Fibroblast of mammary gland (primary cell): ENCODE measurements around the gene UBASH3A.

Experiments used
- DNase-seq: peaks from one replicate; pipeline ENCODE4 v3.0.0-alpha.2; 2010; ENCODE audit warnings: low read depth
- H3K4me3 ChIP-seq: 2 replicates; pipeline ENCODE4 v1.5.1; 2011; ENCODE audit warnings: low read depth, mild to moderate bottlenecking, low read length, moderate library complexity; ENCODE audit not compliant: control insufficient read depth
- TF ChIP-seq, protein P1 (sequence below): conservative IDR thresholded peaks from 2 replicates; pipeline ENCODE4 v1.5.1; 2011; ENCODE audit warnings: low read depth, low read length, inconsistent platforms; ENCODE audit not compliant: control insufficient read depth, insufficient read depth

UBASH3A gene

DNA sequence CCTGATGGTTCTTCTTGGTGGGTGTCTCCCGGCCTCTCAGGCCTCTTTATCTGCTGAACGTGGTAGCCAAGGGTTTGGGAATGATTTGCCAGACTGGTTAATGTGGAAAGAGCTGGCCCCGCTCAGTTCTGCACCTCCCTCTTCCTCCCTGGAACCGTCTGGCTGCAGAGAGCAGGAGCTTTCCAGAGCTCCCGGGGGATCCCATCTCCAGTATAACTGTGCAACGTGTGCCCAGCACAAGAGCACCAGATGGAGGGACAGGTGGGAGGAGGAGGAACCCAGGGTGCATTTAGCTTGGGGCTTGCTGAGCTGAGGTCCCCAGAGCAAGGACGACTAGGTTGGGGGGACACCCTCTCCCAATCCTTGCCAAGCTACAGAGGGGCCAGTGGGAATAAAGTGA, 42.4 kb upstream of the UBASH3A start:
- no peak overlapping the region for H3K4me3 ChIP-seq
- TF ChIP-seq, protein P1, sequence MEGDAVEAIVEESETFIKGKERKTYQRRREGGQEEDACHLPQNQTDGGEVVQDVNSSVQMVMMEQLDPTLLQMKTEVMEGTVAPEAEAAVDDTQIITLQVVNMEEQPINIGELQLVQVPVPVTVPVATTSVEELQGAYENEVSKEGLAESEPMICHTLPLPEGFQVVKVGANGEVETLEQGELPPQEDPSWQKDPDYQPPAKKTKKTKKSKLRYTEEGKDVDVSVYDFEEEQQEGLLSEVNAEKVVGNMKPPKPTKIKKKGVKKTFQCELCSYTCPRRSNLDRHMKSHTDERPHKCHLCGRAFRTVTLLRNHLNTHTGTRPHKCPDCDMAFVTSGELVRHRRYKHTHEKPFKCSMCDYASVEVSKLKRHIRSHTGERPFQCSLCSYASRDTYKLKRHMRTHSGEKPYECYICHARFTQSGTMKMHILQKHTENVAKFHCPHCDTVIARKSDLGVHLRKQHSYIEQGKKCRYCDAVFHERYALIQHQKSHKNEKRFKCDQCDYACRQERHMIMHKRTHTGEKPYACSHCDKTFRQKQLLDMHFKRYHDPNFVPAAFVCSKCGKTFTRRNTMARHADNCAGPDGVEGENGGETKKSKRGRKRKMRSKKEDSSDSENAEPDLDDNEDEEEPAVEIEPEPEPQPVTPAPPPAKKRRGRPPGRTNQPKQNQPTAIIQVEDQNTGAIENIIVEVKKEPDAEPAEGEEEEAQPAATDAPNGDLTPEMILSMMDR, result no peak

DNA sequence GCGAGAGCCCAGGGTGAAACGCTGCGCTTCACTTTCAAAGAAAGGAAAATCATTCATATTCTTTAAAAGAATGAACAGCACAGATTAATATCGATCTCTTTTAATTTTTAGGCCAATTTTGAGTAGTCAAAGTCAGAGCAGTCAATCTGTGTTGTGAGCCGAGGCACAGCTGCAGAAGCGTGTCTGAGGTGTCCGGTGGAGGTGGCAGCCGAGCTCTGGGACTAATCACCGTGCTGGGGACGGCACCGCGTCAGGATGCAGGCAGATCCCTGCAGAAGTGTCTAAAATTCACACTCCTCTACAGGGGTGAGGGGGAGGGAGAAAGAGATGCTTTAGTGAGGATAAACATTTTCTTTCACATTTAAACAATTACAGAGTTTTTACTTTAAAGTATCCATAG, 41.5 kb upstream of the UBASH3A start:
- H3K4me3 ChIP-seq, result no peak overlapping the region
- TF ChIP-seq, protein P1, result no peak
- no peak for DNase-seq

More for the DNA sequence above, 42.4 kb upstream of the UBASH3A start:
- DNase-seq, result no peak

DNA sequence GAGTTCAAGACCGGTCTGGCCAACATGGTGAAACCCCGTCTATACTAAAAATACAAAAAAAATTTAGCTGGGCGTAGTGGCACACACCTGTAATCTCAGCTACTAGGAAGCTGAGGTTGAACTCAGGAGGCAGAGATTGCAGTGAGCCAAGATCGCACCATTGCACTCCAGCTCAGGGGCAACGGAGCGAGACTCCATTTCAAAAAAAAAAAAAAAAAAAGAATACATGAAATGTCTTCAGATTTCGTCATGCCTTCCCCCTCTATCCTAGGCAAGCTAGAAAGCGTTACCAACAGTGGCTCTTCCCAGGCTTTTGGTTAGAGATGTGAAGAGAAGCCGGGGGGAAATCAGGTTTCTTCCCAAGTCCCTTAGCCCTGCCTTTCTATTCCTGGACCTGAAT, 41.0 kb upstream of the UBASH3A start:
- TF ChIP-seq, protein P1, result no peak
- H3K4me3 ChIP-seq, result no peak overlapping the region
- no peak for DNase-seq

DNA sequence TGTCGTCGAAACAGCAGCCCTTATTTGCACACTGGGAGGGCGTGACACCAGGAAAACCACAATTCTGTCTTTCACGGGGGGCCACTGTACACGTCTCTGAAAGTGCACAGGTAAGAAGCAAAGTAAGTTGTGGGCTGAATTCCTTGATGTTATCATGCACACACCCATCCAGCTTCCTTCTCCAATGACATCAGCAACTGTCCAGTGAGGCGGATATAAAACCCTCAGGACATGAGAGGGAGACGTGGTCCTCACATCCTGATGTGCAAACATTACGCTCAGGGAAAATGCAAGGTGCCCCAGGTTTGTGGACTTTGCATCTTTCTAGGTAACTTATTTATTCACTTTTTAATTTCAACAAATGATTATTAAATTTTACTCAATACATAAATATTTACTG, 40.4 kb upstream of the UBASH3A start:
- DNase-seq, result no peak
- TF ChIP-seq, protein P1, result no peak
- no peak overlapping the region for H3K4me3 ChIP-seq

DNA sequence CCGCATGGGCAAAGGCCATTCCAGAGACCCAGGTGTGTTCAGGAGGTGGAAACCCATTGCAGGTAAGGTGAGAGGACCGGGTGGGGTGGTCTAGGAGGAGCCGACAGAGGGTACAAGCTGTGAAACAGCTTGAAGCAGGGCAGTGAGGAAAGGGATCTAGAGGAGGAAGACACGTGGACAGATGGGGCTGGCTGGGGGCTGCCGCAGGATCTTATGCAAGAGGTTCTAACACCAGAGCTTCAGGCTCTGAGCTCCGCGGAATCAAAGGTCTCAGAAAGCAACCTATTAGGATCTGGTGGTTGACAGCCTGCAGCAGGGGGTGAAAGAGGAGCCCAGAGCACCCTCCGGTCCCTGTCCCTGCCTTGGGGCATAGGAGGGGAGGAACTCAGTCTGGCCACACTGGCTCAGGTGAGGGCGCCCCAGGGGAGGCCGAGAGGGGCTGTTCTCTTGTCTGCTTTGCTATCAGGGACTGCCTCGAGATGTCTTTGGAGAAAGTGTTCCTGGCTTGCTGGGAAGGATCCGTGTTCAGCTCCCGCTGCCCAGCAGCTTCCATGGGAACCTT, 39.3 kb upstream of the UBASH3A start:
- no peak overlapping the region for H3K4me3 ChIP-seq
- DNase-seq, result no peak
- TF ChIP-seq, protein P1, result no peak

DNA sequence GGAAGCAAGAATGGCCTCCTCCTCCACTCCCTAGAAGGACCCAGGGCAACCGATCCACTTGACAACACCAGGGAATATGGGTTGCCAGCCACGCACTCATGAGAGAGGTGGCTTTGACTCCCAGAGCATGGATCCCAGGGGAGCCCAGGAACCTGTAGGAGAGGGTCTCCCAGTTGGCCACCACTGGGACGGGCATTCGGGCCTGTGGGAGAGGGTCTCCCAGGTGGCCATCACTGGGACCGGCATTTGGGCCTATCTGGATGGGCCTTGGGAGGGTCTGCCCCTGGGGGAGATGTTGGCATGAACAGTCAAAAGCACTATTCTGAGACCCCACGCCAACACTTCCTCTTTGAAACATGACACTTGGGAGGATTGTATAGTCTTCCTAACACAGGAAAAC, 37.9 kb upstream of the UBASH3A start:
- no peak for DNase-seq
- TF ChIP-seq, protein P1, result no peak
- H3K4me3 ChIP-seq, result no peak overlapping the region
